ENCODE data around the gene ZNF672. TPM values are rescaled to one million over a fixed set of nuclear protein-coding genes. Genes with fewer than 3 reads are reported as not detected.

The ZNF672 gene
- total and polyA plus RNA-seq, 8 donors = 16.2 to 35.5 (median 20.1) TPM

DNA sequence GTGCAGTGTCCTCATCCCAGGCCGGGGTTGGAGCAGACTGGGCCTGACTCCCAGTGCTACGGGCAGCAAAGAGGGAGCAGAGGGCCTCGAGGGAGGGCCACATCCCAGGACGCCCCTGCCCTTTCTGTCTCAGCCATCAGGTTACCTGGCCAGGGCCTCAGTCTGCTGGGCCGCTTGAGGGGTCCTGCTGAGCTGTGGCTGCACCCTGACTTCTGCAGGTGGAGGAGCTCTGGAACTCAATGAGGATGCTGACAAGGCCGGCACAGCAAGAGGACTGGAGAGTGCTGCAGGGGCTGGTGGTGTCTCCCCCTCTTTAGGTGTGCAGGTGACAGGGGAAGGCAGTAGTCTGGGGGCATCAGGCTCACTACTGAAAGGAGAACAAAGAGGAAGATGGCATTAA lies 17.6 kb downstream of the ZNF672 start:
- Histone ChIP-seq H3K27me3 (no peaks in the 10 kb centered on the region), H3K4me3 (no peak overlapping the region), H3K36me3 (peaks cover 0 to 41% of the 10 kb centered on the region in 2 donors), H3K27ac (no peak overlapping the region), H3K9me3 (no peaks in the 10 kb centered on the region), H3K4me1 (peaks cover 9 to 31% of the 10 kb centered on the region in 2 donors)
- DNase-seq (no peak), ATAC-seq (no peak)
- TF ChIP-seq CTCF (IDR thresholded peaks at IDR 0.05) = no peak
- intact Hi-C loops (cut with DNase I) = no loop called here

- ATAC-seq (no peak), DNase-seq (no peak)
- no peak for TF ChIP-seq CTCF (IDR thresholded peaks at IDR 0.05)
- H3K27me3 ChIP-seq = no peaks in the 10 kb centered on the region
- intact Hi-C loops (cut with DNase I) = no loop called here
- H3K27ac ChIP-seq = no peak overlapping the region
- H3K36me3 ChIP-seq = peaks cover 0 to 35% of the 10 kb centered on the region in 2 donors
- no peak overlapping the region for H3K4me3 ChIP-seq
- peaks cover 9 to 31% of the 10 kb centered on the region in 2 donors for H3K4me1 ChIP-seq
- no peaks in the 10 kb centered on the region for H3K9me3 ChIP-seq
These were observed 18.2 kb downstream of the ZNF672 start for GRCh38 chr1:248856176-248856575.

GRCh38 chr1:248857201-248857600 lies 19.2 kb downstream of the ZNF672 start:
- Histone ChIP-seq H3K27ac (peak overlapping the region in 1 of 2 donors; percentile 95), H3K4me3 (peak overlapping the region in 1 of 2 donors; percentile 67), H3K4me1 (peaks cover 9 to 31% of the 10 kb centered on the region in 2 donors), H3K27me3 (no peaks in the 10 kb centered on the region), H3K9me3 (no peaks in the 10 kb centered on the region), H3K36me3 (peaks cover 0 to 28% of the 10 kb centered on the region in 2 donors)
- intact Hi-C loops (cut with DNase I) = no loop called here
- no peak for TF ChIP-seq CTCF (IDR thresholded peaks at IDR 0.05)
- DNase-seq = no peak
- no peak for ATAC-seq

DNA sequence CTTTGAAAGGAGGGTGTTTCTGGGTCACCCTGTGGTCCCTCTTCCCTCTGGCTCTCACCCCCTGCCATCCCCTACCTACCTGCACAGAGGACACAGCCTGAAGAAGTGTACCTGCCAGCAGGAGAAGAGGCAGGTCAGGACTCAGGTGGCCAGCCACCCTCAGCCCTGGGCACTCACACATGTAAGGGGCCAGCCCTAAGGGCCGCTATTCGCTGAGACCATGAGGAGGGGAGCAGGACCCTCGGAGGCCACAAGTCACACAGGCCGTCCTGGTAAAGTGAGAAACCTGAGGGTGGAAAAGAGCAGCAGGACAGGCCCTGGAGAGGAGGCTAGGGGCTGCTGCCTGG lies 19.7 kb downstream of the ZNF672 start:
- Histone ChIP-seq H3K4me3 (peak overlapping the region; percentile 64 to 67), H3K36me3 (peaks cover 0 to 28% of the 10 kb centered on the region in 2 donors), H3K4me1 (peaks cover 9 to 34% of the 10 kb centered on the region in 2 donors), H3K9me3 (no peaks in the 10 kb centered on the region), H3K27me3 (no peaks in the 10 kb centered on the region), H3K27ac (peak overlapping the region; percentile 91 to 95)
- peak; percentile 0 for ATAC-seq
- intact Hi-C loops (cut with DNase I) = no loop called here
- no peak for DNase-seq
- TF ChIP-seq CTCF (IDR thresholded peaks at IDR 0.05) = no peak

DNA sequence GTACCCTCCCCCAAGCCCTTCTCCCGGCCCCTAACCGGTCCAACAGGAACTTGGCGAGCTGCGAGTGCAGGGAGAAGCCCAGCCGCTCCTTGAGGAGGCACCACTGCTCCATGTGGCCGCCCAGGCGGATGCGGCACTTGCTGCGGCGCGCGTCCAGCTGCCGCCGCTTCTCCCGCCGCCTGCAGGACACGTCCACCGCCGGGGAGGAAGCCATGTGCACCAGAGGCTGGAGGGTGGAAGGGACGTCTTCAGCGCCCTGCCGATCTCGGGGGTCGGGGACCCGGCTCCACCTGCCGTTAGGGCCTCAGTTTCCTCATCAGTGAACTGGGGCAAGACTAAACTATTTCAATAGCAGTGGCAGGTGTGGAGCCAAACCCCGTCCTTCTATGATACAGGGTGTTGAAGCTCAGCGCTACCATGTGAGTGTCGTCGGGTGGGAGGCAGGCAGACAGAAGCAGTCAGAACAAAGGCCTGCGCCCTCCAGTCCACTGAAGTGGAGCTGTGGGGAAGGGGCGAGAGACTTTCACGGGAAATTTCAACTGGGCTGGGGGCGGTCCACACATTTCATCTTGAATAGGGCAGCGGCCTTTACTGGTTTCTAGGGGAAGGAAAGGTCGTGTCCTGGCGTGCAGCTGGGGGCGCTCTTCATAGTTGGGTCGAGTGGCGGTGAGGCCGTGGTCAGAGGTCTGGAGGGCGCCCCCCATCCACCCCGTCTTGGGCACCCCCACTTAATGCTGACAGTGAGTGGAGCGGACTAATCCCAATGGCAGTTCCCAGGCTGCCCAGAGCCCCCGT lies 20.3 kb downstream of the ZNF672 start:
- Histone ChIP-seq H3K27me3 (no peaks in the 10 kb centered on the region), H3K4me3 (peak overlapping the region; percentile 64 to 67), H3K9me3 (no peaks in the 10 kb centered on the region), H3K4me1 (peaks cover 9 to 39% of the 10 kb centered on the region in 2 donors), H3K27ac (peak overlapping the region; percentile 91 to 95), H3K36me3 (peaks cover 0 to 23% of the 10 kb centered on the region in 2 donors)
- peak in 1 of 2 donors; percentile 53 for TF ChIP-seq CTCF (IDR thresholded peaks at IDR 0.05)
- DNase-seq = peak; percentile 56 to 92 (median 82)
- intact Hi-C loops (cut with DNase I) = no loop called here
- ATAC-seq = peak; percentile 76

All from left lung (tissue), 10 donors.